Hepatocyte (in vitro differentiated cells): ENCODE data around the gene TMA16. TPM values are rescaled to one million over a fixed set of nuclear protein-coding genes. Genes with fewer than 3 reads are reported as not detected.
"Not testable (repeated sequence)": the region's sequence is repeated elsewhere in the genome, so short reads cannot be mapped to it uniquely, and the experiment has no call there.

Experiments
- DNase-seq: peaks from one replicate; pipeline ENCODE4 v3.0.0-alpha.2; 2016; ENCODE audit warnings: low spot score
- H2AFZ ChIP-seq: fragments of 200-600 bp; sonication (generic); 2 replicates; pipeline ENCODE4 v1.6.0; 2016; ENCODE audit warnings: antibody characterized with exemption, mild to moderate bottlenecking
- H3K27ac ChIP-seq: fragments of 200-600 bp; sonication (generic); 2 replicates; pipeline ENCODE4 v1.5.1; 2016; ENCODE audit warnings: mild to moderate bottlenecking
- H3K27me3 ChIP-seq: fragments of 200-600 bp; sonication (generic); 2 replicates; pipeline ENCODE4 v1.6.1; 2016
- H3K36me3 ChIP-seq: fragments of 200-600 bp; sonication (generic); replicated peaks from 2 replicates; pipeline ENCODE4 v1.5.1; 2016; ENCODE audit warnings: low read depth; ENCODE audit not compliant: insufficient read depth
- H3K4me1 ChIP-seq: fragments of 200-600 bp; sonication (generic); 2 replicates; pipeline ENCODE4 v1.5.1; 2016; ENCODE audit warnings: mild to moderate bottlenecking, moderate library complexity; ENCODE audit not compliant: insufficient read depth
- H3K4me2 ChIP-seq: fragments of 200-600 bp; sonication (generic); 2 replicates; pipeline ENCODE4 v1.6.0; 2016
- H3K4me3 ChIP-seq: fragments of 200-600 bp; sonication (generic); 2 replicates; pipeline ENCODE4 v1.5.1; 2016; ENCODE audit warnings: mild to moderate bottlenecking
- H3K79me2 ChIP-seq: fragments of 200-600 bp; sonication (generic); 2 replicates; pipeline ENCODE4 v1.6.0; 2017; ENCODE audit warnings: mild to moderate bottlenecking
- H3K9me2 ChIP-seq: fragments of 200-600 bp; sonication (generic); replicated peaks from 2 replicates; pipeline ENCODE4 v1.6.0; 2017; ENCODE audit warnings: mild to moderate bottlenecking; ENCODE audit not compliant: insufficient read depth
- H3K9me3 ChIP-seq: fragments of 200-600 bp; sonication (generic); 2 replicates; pipeline ENCODE4 v1.5.1; 2016; ENCODE audit warnings: low read depth, mild to moderate bottlenecking
- H4K20me1 ChIP-seq: fragments of 200-600 bp; sonication (generic); 2 replicates; pipeline ENCODE4 v1.6.0; 2016; ENCODE audit warnings: mild to moderate bottlenecking; ENCODE audit not compliant: insufficient read depth, poor library complexity, severe bottlenecking
- CTCF ChIP-seq: fragments of 200-600 bp; sonication (generic); IDR thresholded peaks from 2 replicates; pipeline ENCODE4 v1.5.1; 2016; ENCODE audit warnings: antibody characterized with exemption, mild to moderate bottlenecking; ENCODE audit not compliant: poor library complexity
- EZH2 ChIP-seq: fragments of 200-600 bp; sonication (generic); IDR thresholded peaks from 2 replicates; pipeline ENCODE4 v1.6.1; 2016; ENCODE audit warnings: antibody characterized with exemption, mild to moderate bottlenecking, borderline replicate concordance
- EZH2phosphoT487 ChIP-seq: fragments of 200-600 bp; sonication (generic); IDR thresholded peaks from one replicate; pipeline ENCODE4 v1.6.1; 2018; ENCODE audit warnings: antibody characterized with exemption, mild to moderate bottlenecking, low read depth, moderate library complexity; ENCODE audit not compliant: unreplicated experiment, severe bottlenecking
- WGBS: methylation state at CpG from one replicate; pipeline ENCODE4 v1.1.6; 2016; ENCODE audit warnings: low lambda C conversion rate; ENCODE audit errors: missing lambda C conversion rate; 5-methylcytosine and 5-hydroxymethylcytosine counted together
- polyA plus RNA-seq: library from polyadenylated mRNA; unstranded; fragments of >200 nt; fragmentation: Nextera tagmentation; extraction: Ambion mirVana; gene quantifications from 2 replicates; pipeline ENCODE4 v1.2.1, GENCODE V29; 2016
- total RNA-seq: library from RNA; depleted of rRNA; stranded (reverse); fragments of >200 nt; gene quantifications from 2 replicates; pipeline ENCODE4 v1.2.3, GENCODE V29; 2014

Gene TMA16
- total RNA-seq = 18.0 and 24.9 TPM in 2 replicates
- 10.9 and 15.7 TPM in 2 replicates for polyA plus RNA-seq

- Histone ChIP-seq H3K27me3 (no peaks in the 10 kb centered on the region), H4K20me1 (peaks cover 3% of the 10 kb centered on the region), H3K27ac (peak within 1 kb of the TSS; percentile 95), H3K36me3 (no peaks in the 10 kb centered on the region), H3K79me2 (peaks cover 43% of the 10 kb centered on the region), H3K9me2 (no peaks in the 10 kb centered on the region), H3K9me3 (no peaks in the 10 kb centered on the region), H3K4me3 (peak within 1 kb of the TSS; percentile 61), H3K4me1 (peaks cover 5% of the 10 kb centered on the region), H2AFZ (peak within 1 kb of the TSS; percentile 79), H3K4me2 (peak within 1 kb of the TSS; percentile 88)
- peak; percentile 95 for DNase-seq
- under 1% methylated on average over 64 of the region's 64 CpGs for WGBS
- TF ChIP-seq CTCF (no peak), EZH2phosphoT487 (no peak)
Observed at GRCh38 chr4:163494360-163495241, at the start of gene TMA16. Gene TMA16 (plus strand): TSS chr4:163494690. CDS start chr4:163494802, 112 bp downstream.

- not testable (repeated sequence) for H3K27me3 ChIP-seq, H3K27ac ChIP-seq, H3K79me2 ChIP-seq, H3K4me1 ChIP-seq, DNase-seq, H3K9me2 ChIP-seq, H4K20me1 ChIP-seq, H3K36me3 ChIP-seq, H2AFZ ChIP-seq, H3K4me3 ChIP-seq, H3K4me2 ChIP-seq, H3K9me3 ChIP-seq
- WGBS = 91% methylated on average over 12 of the region's 12 CpGs
Observed at GRCh38 chr4:163447023-163447422, 47.5 kb upstream of the TMA16 start.

DNA sequence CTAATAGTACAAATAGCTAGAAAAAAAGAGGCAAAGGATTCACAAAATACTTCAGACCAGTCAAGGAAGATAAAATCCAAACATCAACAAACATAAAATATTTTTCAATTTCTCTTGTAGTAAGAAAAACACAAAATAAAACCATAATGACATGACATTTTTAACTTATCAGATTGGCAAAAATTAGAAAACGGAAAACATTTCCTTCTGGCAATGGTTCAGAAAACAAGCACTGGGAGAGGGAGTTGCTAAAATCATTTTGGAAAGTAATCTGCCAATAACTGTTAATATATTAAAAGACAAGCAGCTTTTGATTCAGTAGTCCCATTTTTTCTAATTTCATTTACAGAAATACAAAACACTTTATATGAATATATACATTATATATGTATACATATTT is 47.0 kb upstream of the TMA16 start:
- H2AFZ ChIP-seq = no peak overlapping the region
- no peak for TF ChIP-seq EZH2
- no peak for TF ChIP-seq EZH2phosphoT487
- WGBS = 91% methylated on average over 1 of the region's 1 CpG

DNA sequence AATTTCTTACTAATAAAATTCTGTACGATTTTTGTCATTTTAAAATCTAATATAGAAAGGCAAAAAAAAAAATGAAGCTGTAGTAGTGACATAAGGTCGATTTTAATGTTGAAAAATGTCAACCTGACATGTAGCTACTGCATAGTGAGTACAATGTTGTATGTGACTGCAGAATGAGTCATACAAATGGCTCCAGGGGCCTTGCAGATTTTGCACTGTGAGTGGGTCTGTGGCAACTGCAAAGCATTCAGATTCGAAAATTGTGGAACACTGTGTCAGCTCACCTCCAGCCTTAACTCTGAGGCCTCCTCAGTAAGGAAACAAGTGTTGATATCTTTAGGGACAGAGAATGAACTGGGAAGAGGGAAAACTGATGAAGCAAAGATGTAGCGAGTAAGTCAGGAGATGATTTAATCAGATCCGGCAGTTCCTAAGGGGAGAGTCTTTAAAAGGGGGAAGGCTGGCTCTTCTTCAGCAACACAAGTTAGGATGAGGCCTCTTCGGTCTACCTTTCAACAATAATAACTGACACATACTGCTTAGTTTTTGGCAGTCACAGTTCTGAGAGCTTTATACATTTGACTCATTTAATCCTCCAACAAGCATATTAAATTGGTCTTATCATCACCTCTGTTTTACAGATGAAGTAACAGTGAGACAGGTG is 45.8 kb upstream of the TMA16 start:
- DNase-seq = no peak
- Histone ChIP-seq H3K27ac (no peak overlapping the region), H4K20me1 (no peaks in the 10 kb centered on the region), H3K36me3 (no peaks in the 10 kb centered on the region), H3K79me2 (no peaks in the 10 kb centered on the region), H3K9me3 (no peaks in the 10 kb centered on the region), H2AFZ (no peak overlapping the region), H3K4me1 (no peaks in the 10 kb centered on the region), H3K9me2 (no peaks in the 10 kb centered on the region), H3K27me3 (no peaks in the 10 kb centered on the region), H3K4me2 (no peak overlapping the region), H3K4me3 (no peak overlapping the region)
- TF ChIP-seq CTCF (no peak), EZH2 (no peak), EZH2phosphoT487 (no peak)
- 65% methylated on average over 6 of the region's 6 CpGs for WGBS

More for the DNA sequence above, 47.0 kb upstream of the TMA16 start:
- Histone ChIP-seq H3K4me1 (no peaks in the 10 kb centered on the region), H4K20me1 (no peaks in the 10 kb centered on the region), H3K27me3 (no peaks in the 10 kb centered on the region), H3K9me2 (no peaks in the 10 kb centered on the region), H3K27ac (no peak overlapping the region), H3K9me3 (no peaks in the 10 kb centered on the region), H3K4me2 (no peak overlapping the region), H3K36me3 (no peaks in the 10 kb centered on the region), H3K4me3 (no peak overlapping the region), H3K79me2 (no peaks in the 10 kb centered on the region)
- DNase-seq = no peak
